ENCODE data around the gene CHMP4B. TPM values are rescaled to one million over a fixed set of nuclear protein-coding genes. Genes with fewer than 3 reads are reported as not detected.

Gene CHMP4B
- total RNA-seq, 4 donors from 2014 or later = 57.4 to 109 (median 82.7) TPM

DNA sequence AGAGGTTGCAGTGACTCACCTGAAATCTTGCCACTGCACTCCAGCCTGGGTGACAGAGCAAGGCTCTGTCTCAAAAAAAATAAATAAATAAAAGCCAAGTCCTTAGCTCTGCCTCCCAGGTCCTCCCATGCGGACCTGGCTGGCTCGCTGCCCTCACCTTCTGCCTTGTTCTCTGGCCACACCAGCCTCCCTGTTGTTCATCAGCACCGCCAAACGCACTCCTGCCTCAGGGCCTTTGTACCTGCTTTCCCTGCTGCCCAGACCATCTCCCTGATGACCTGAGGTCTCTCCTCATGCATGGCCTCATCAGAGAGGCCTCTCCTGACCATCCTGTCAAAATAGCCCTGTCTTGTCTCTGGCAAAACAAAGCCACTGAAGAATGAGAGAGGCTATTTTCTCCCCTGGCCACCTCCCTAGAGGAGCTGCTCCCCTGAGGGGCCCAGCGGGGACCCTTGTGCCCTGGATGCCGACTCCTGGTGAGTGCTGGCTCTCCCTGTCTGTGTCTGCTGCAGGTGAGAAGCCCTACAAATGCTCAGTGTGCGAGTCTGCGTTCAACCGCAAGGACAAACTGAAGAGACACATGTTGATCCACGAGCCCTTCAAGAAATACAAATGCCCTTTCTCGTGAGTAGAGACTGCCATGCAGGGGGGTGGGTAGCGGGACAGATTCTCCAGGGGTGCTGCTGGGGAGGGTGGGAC is 22.6 kb upstream of the CHMP4B start:
- no peak overlapping the region for H3K4me3 ChIP-seq
- no peak for DNase-seq
- H3K4me1 ChIP-seq = peaks cover 10 to 26% of the 10 kb centered on the region in 2 donors
- intact Hi-C loops (cut with DNase I; ENCODE audit: low total_unique reads) = no loop called here
- no peaks in the 10 kb centered on the region for H3K36me3 ChIP-seq
- no peaks in the 10 kb centered on the region for H3K27me3 ChIP-seq
- TF ChIP-seq, protein P1, sequence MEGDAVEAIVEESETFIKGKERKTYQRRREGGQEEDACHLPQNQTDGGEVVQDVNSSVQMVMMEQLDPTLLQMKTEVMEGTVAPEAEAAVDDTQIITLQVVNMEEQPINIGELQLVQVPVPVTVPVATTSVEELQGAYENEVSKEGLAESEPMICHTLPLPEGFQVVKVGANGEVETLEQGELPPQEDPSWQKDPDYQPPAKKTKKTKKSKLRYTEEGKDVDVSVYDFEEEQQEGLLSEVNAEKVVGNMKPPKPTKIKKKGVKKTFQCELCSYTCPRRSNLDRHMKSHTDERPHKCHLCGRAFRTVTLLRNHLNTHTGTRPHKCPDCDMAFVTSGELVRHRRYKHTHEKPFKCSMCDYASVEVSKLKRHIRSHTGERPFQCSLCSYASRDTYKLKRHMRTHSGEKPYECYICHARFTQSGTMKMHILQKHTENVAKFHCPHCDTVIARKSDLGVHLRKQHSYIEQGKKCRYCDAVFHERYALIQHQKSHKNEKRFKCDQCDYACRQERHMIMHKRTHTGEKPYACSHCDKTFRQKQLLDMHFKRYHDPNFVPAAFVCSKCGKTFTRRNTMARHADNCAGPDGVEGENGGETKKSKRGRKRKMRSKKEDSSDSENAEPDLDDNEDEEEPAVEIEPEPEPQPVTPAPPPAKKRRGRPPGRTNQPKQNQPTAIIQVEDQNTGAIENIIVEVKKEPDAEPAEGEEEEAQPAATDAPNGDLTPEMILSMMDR (IDR thresholded peaks at IDR 0.05 in 4 of 5, conservative IDR thresholded peaks at IDR 0.05 in 1 of 5) = no peak
- TF ChIP-seq POLR2A (IDR thresholded peaks at IDR 0.05) = no peak
- H3K27ac ChIP-seq = peak overlapping the region in 1 of 4 donors; percentile 33
- no peaks in the 10 kb centered on the region for H3K9me3 ChIP-seq
- in situ Hi-C loops (cut with MboI; ENCODE audit: low sequenced_read_pairs in 4 of 4) = no loop called here
- no peak for ATAC-seq

DNA sequence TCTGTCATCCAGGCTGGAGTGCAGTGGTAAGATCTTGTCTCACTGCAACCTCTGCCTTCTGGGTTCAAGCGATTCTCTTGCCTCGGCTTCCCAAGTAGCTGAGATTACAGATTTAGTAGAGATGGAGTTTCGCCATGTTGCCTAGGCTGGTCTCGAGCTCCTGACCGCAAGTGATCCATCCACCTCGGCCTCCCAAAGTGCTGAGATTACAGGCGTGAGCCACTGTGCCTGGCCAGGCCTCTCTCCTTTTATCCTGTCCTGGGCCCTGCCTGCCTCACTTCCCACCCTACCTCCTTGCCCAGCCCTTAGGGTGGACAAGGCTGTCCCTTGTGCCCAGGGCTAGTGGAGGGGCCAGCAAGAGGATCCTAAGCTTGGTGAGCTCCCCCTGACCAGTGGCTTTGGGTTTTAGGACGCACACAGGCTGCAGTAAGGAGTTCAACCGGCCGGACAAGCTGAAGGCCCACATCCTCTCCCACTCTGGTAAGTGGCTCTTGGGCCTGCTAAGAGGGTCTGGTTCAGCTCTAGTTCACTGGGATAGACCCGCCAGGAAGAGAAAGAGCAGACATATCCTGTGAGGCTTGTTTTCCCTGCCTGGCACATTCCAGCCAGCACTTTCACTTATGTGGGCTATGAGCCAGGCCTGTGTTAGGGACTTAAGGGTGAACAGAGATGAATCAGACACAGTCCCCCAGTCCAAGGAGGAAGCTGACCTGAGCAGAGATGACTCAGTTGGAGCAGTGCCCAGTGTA is 21.9 kb upstream of the CHMP4B start:
- no peak overlapping the region for H3K4me3 ChIP-seq
- peaks cover 13 to 29% of the 10 kb centered on the region in 2 donors for H3K4me1 ChIP-seq
- no peaks in the 10 kb centered on the region for H3K9me3 ChIP-seq
- H3K27ac ChIP-seq = peak overlapping the region; percentile 31 to 65 (median 38)
- in situ Hi-C loops (cut with MboI; ENCODE audit: low sequenced_read_pairs in 4 of 4) (no loop called here), intact Hi-C loops (cut with DNase I; ENCODE audit: low total_unique reads) (no loop called here)
- no peaks in the 10 kb centered on the region for H3K27me3 ChIP-seq
- TF ChIP-seq, protein P1 (IDR thresholded peaks at IDR 0.05 in 4 of 5, conservative IDR thresholded peaks at IDR 0.05 in 1 of 5) = no peak
- no peak for TF ChIP-seq POLR2A (IDR thresholded peaks at IDR 0.05)
- peak; percentile 70 to 83 for ATAC-seq
- peak; percentile 71 to 73 for DNase-seq
- H3K36me3 ChIP-seq = no peaks in the 10 kb centered on the region

DNA sequence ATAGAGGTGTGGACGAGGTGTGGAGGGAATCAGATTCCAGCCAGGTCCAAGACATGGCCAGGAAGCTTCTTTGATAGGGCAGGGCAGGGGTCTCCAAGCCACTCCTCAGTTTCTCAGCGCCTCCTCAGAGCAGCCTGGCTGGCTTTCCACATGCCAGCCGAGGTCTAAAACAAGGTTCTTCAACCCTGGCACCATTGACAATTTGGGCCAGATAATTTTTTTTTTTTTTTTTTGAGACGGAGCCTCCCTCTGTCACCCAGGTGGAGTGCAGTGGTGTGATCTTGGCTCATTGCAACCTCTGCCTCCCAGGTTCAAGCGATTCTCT is 21.3 kb upstream of the CHMP4B start:
- no peak for TF ChIP-seq POLR2A (IDR thresholded peaks at IDR 0.05)
- TF ChIP-seq, protein P1 (IDR thresholded peaks at IDR 0.05 in 4 of 5, conservative IDR thresholded peaks at IDR 0.05 in 1 of 5) = no peak
- H3K9me3 ChIP-seq = no peaks in the 10 kb centered on the region
- H3K27me3 ChIP-seq = no peaks in the 10 kb centered on the region
- DNase-seq (no peak), ATAC-seq (no peak)
- intact Hi-C loops (cut with DNase I; ENCODE audit: low total_unique reads) = loop anchor here (5.0 kb wide), 2 partner anchors 72 to 277 kb away; no protein-coding TSS in a partner anchor
- H3K27ac ChIP-seq = peak overlapping the region in 3 of 4 donors; percentile 31 to 65 (median 57)
- H3K4me1 ChIP-seq = peaks cover 13 to 29% of the 10 kb centered on the region in 2 donors
- H3K4me3 ChIP-seq = no peak overlapping the region
- no peaks in the 10 kb centered on the region for H3K36me3 ChIP-seq
- in situ Hi-C loops (cut with MboI; ENCODE audit: low sequenced_read_pairs in 4 of 4) = no loop called here

DNA sequence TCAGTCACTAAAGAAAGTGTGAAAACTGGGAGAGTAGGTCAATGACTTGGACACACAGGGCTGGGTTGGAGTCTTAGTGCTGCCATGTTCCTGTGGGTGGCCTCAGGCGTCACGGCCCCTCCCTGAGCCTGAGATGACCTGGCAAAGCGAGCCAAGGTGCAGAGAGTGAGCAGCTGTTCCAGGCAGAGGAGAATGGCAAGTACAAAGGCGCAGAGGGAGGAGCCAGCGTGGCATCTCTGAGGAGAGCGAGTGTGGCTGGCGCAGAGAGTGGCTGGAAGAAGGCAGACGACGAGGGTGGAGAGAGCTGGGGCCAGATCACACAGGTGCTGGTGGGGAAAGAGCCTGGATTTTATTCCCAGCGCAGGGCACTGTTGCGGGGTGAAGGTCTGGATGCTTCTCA is 20.6 kb upstream of the CHMP4B start:
- in situ Hi-C loops (cut with MboI; ENCODE audit: low sequenced_read_pairs in 4 of 4) (no loop called here), intact Hi-C loops (cut with DNase I; ENCODE audit: low total_unique reads) (loop anchor here (5.0 kb wide), 2 partner anchors 72 to 277 kb away; no protein-coding TSS in a partner anchor)
- DNase-seq (peak; percentile 52 to 69), ATAC-seq (peak; percentile 35 to 47)
- H3K4me3 ChIP-seq = no peak overlapping the region
- no peaks in the 10 kb centered on the region for H3K9me3 ChIP-seq
- peak overlapping the region in 2 of 4 donors; percentile 57 to 65 for H3K27ac ChIP-seq
- TF ChIP-seq, protein P1 (IDR thresholded peaks at IDR 0.05 in 4 of 5, conservative IDR thresholded peaks at IDR 0.05 in 1 of 5) = no peak
- TF ChIP-seq POLR2A (IDR thresholded peaks at IDR 0.05) = no peak
- H3K4me1 ChIP-seq = peaks cover 13 to 29% of the 10 kb centered on the region in 2 donors
- no peaks in the 10 kb centered on the region for H3K27me3 ChIP-seq
- H3K36me3 ChIP-seq = no peaks in the 10 kb centered on the region
